NB4 (cell line): Measurements from ENCODE around the gene PTPN3.

Experiments used
- CTCF ChIP-seq: IDR thresholded peaks from one replicate; pipeline ENCODE4 v1.5.1; 2012; ENCODE audit warnings: low read depth, low read length
- MYC ChIP-seq: IDR thresholded peaks from 2 replicates; pipeline ENCODE4 v1.6.1; 2011; ENCODE audit warnings: low read depth, low read length
- POLR2A ChIP-seq: IDR thresholded peaks from 2 replicates; pipeline ENCODE4 v1.6.1; 2011; ENCODE audit warnings: mild to moderate bottlenecking; ENCODE audit not compliant: insufficient read length; ENCODE audit errors: extremely low read depth

- TF ChIP-seq CTCF, result no peak
- TF ChIP-seq MYC, result no peak
- TF ChIP-seq POLR2A, result no peak
Measured at GRCh38 chr9:109478665-109479380, 19.3 kb downstream of the PTPN3 start.
